Immature natural killer cell (primary cell): ENCODE measurements around the gene CD300H. TPM values are rescaled to one million over a fixed set of nuclear protein-coding genes. Genes with fewer than 3 reads are reported as not detected.

ENCODE experiments used
- DNase-seq, 3 donors: peaks; one replicate each; pipeline ENCODE4 v3.0.0; 2022; ENCODE audit warnings: mixed read lengths in 1 of 3
- H3K27ac Mint-ChIP-seq, 6 donors: one replicate each; pipeline ENCODE4 v1.8.0; 2020; ENCODE audit warnings: mixed read lengths in 6 of 6, mild to moderate bottlenecking in 5 of 6, inconsistent platforms in 4 of 6, moderate library complexity in 3 of 6
- H3K27me3 Mint-ChIP-seq, 3 donors: one replicate each; pipeline ENCODE4 v1.8.0; 2020 to 2021; ENCODE audit warnings: low read depth in 3 of 3, mild to moderate bottlenecking in 3 of 3, mixed read lengths in 3 of 3, moderate library complexity in 3 of 3, inconsistent platforms in 1 of 3
- H3K36me3 Mint-ChIP-seq, 3 donors: one replicate each; pipeline ENCODE4 v1.8.0; 2020; ENCODE audit warnings: mixed read lengths in 3 of 3, inconsistent platforms in 2 of 3, mild to moderate bottlenecking in 2 of 3
- H3K4me1 Mint-ChIP-seq, 2 donors: one replicate each; pipeline ENCODE4 v1.8.0; 2020; ENCODE audit warnings: inconsistent platforms in 2 of 2, mild to moderate bottlenecking in 2 of 2, mixed read lengths in 2 of 2, moderate library complexity in 1 of 2
- H3K4me3 Mint-ChIP-seq, 5 donors: one replicate each; pipeline ENCODE4 v1.8.0; 2020; ENCODE audit warnings: mild to moderate bottlenecking in 5 of 5, mixed read lengths in 5 of 5, inconsistent platforms in 3 of 5, moderate library complexity in 3 of 5
- H3K9me3 Mint-ChIP-seq, 6 donors: one replicate each; pipeline ENCODE4 v1.8.0; 2020; ENCODE audit warnings: mild to moderate bottlenecking in 6 of 6, mixed read lengths in 6 of 6, inconsistent platforms in 4 of 6, moderate library complexity in 3 of 6
- polyA plus RNA-seq, 3 donors: library from polyadenylated mRNA; unstranded; fragments of 300-500 nt; fragmentation: Illumina TruSeq; gene quantifications; one replicate each; pipeline ENCODE4 v1.2.3, GENCODE V29; 2021

CD300H gene
- polyA plus RNA-seq, 3 donors from 2014 or later: 3.2 to 6.4 TPM; not detected in 1

DNA sequence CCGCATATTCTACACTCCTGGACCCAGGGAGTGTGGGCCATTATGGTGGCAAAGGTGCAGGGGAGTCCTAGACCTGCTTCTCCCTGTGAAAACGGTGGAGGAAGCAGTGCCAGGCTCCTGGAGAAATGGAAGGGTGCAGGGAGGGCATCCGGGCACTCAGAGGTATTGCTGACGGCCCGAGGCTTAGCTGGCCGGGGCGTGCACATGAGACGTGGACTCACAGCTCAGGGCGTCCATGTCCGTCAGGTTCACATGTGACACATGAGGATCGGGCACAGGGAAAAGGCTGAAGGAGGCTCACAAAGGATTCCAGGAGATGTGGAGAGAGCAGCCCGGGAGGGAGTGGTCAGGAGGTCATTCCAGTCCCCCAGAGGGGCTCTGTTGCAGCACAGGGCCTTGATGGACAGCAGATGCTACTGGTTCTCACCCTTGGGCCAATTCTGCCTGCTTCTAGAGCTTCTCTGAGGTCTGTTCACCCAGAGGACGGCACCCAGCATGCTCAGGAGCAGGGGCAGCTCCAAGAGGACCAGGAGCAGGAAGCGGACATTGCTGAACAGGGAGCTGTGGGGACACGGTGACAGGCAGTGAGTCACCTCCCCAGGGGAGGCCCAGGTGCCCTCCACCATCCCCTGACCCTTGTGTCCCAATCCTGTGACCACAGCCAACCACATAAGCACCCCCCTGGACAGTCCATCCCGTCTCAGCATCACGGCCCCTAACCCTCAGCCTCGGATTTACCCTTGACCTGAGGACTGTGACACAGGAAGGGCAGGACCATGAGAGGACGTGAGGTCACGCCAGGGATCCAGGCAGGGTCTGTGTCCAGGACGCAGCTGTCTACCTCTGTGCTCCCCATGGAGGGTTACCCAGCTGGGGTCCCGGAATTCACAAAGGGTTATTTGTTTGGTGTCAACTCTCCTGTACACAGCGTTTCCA lies 25.9 kb downstream of the CD300H start:
- no peak for DNase-seq
- no peak overlapping the region for H3K27ac Mint-ChIP-seq
- no peak overlapping the region for H3K4me3 Mint-ChIP-seq
- peaks cover 0 to 2% (median 0%) of the 10 kb centered on the region in 6 donors for H3K9me3 Mint-ChIP-seq
- peaks cover 24 to 25% of the 10 kb centered on the region in 2 donors for H3K4me1 Mint-ChIP-seq
- H3K27me3 Mint-ChIP-seq: peaks cover 0 to 3% (median 0%) of the 10 kb centered on the region in 3 donors
- peaks cover 0 to 3% (median 0%) of the 10 kb centered on the region in 3 donors for H3K36me3 Mint-ChIP-seq

DNA sequence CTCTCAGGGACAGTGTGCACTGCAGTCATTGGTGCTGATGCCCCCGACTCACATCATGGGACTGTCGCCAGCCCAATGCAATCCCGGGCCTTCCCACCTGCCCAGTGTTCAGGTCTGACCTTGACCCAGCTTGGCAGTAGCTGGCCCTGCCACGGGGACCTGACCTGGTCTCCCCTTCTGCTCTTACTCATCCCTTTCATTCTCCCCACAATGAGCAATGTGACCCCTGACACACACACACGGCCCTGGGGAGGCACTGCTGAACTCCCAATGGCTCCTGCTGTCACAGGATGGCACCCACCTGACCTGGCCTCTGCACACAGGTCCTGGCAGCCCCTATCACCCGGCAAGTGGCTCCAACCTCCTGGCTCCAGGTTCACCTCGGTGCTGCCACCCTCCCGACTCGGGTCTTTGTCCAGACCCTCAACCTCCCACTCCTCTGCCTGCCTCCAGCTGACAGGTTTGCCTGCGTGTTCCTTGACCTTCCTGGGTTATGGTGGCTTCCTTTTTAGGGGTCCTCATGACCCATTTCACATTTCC lies 28.0 kb downstream of the CD300H start:
- Mint-ChIP-seq H3K9me3 (peaks cover 0 to 2% (median 0%) of the 10 kb centered on the region in 6 donors), H3K4me3 (peak overlapping the region in 1 of 5 donors; percentile 46), H3K4me1 (peaks cover 4 to 5% of the 10 kb centered on the region in 2 donors), H3K36me3 (peaks cover 0 to 3% (median 0%) of the 10 kb centered on the region in 3 donors), H3K27me3 (peaks cover 0 to 2% (median 2%) of the 10 kb centered on the region in 3 donors), H3K27ac (peak overlapping the region in 1 of 6 donors; percentile 56)
- DNase-seq: no peak

DNA sequence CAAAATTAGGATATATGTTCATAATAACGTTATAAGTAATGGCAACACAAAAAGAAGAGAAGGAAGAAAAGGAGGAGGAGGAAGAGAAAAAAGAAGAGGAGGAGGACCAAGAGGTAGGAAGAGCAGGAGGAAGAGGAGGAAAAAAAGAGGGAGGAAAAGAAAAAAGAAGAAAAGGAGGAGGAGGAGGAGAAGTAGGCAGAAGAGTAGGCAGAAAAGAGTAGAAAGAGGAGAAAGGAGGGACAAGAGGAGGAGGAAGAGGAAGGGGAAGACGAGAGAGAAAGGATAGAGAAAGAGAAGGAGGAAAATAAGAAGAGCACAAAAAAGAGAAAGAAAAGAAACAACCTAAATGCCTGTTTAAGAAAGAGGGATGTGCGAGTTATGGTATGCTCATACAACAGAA lies 30.4 kb downstream of the CD300H start:
- Mint-ChIP-seq H3K9me3 (peaks cover 0 to 2% (median 0%) of the 10 kb centered on the region in 6 donors), H3K36me3 (peaks cover 0 to 3% (median 0%) of the 10 kb centered on the region in 3 donors), H3K4me1 (peaks cover 15% of the 10 kb centered on the region in 2 donors), H3K4me3 (no peak overlapping the region), H3K27me3 (peaks cover 0 to 7% (median 2%) of the 10 kb centered on the region in 3 donors), H3K27ac (no peak overlapping the region)
- no peak for DNase-seq

DNA sequence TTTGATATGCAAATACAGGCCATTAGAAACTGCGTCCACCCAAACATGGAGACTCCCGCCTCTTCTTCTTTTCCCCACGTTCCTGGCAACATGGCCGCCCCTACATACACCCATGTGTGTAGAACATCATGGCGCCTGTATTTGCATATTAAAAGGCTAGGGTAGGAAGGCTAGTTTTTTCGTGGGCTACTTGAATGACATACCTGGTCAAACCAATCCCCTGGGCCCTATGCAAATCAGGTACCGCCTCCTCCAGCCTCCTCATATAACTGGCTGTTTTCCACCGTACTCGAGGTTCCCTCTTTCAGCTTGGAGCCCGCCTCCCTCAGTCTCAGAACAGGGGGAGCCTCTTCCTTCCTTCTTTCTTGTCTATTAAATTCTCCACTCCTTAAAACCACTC lies 35.2 kb downstream of the CD300H start:
- peak; percentile 55 to 69 (median 67) for DNase-seq
- Mint-ChIP-seq H3K9me3 (no peaks in the 10 kb centered on the region), H3K27ac (peak overlapping the region; percentile 54 to 88 (median 68)), H3K4me1 (peaks cover 32 to 33% of the 10 kb centered on the region in 2 donors), H3K4me3 (peak overlapping the region; percentile 78 to 93 (median 88)), H3K36me3 (no peaks in the 10 kb centered on the region), H3K27me3 (peaks cover 0 to 12% (median 2%) of the 10 kb centered on the region in 3 donors)

DNA sequence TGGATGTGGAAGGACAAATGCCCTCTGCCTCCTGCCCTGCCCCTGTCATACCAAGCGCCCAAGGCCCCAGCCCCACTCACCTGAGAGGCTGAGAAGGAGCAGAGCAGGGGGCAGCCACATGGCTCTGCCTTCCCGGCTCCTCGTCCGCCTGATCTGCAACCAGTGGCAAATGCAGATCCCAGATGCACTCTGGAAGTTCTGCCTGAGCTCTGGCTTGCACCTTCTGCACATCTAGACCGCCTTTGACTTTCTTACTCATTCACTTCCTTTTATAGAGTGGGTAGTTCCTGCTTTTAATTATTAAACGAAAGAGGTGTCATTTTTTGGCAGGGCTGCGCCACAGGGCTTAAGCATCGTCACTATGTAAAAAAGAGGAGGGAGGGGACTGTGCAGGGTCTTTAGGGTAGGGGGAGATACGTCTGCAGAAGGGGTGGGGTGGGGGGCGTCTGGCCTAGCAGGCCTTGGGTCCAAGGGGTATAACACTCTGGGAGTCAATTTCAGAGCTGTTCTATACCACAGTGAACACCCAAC lies 36.0 kb downstream of the CD300H start, which contains the start of gene CD300LB:
Gene CD300LB (minus strand): TSS at position 245 of the 531 bp plus-strand sequence. CDS start 125 bp downstream, at position 120.
- no peaks in the 10 kb centered on the region for H3K9me3 Mint-ChIP-seq
- H3K27me3 Mint-ChIP-seq: peaks cover 0 to 12% (median 2%) of the 10 kb centered on the region in 3 donors
- no peak for DNase-seq
- H3K36me3 Mint-ChIP-seq: no peaks in the 10 kb centered on the region
- H3K27ac Mint-ChIP-seq: peak within 1 kb of the TSS; percentile 54 to 88 (median 75)
- peak within 1 kb of the TSS; percentile 78 to 93 (median 88) for H3K4me3 Mint-ChIP-seq
- H3K4me1 Mint-ChIP-seq: peaks cover 32 to 33% of the 10 kb centered on the region in 2 donors

- H3K27me3 Mint-ChIP-seq: peaks cover 0 to 12% (median 2%) of the 10 kb centered on the region in 3 donors
- H3K9me3 Mint-ChIP-seq: no peaks in the 10 kb centered on the region
- peak overlapping the region in 4 of 5 donors; percentile 15 to 78 (median 33) for H3K4me3 Mint-ChIP-seq
Measured at GRCh38 chr17:74530831-74531150, 36.5 kb downstream of the CD300H start.

GRCh38 chr17:74529243-74529642 lies 38.1 kb downstream of the CD300H start:
- no peak overlapping the region for H3K27ac Mint-ChIP-seq
- no peak overlapping the region for H3K4me3 Mint-ChIP-seq
- peaks cover 0 to 12% (median 5%) of the 10 kb centered on the region in 3 donors for H3K27me3 Mint-ChIP-seq
- no peaks in the 10 kb centered on the region for H3K9me3 Mint-ChIP-seq
- H3K4me1 Mint-ChIP-seq: peaks cover 32 to 33% of the 10 kb centered on the region in 2 donors
- no peaks in the 10 kb centered on the region for H3K36me3 Mint-ChIP-seq
- DNase-seq: no peak

More at GRCh38 chr17:74530831-74531150, 36.5 kb downstream of the CD300H start:
- H3K27ac Mint-ChIP-seq: peak overlapping the region in 3 of 6 donors; percentile 34 to 58 (median 54)
- no peak for DNase-seq
- peaks cover 32 to 33% of the 10 kb centered on the region in 2 donors for H3K4me1 Mint-ChIP-seq
- H3K36me3 Mint-ChIP-seq: no peaks in the 10 kb centered on the region

DNA sequence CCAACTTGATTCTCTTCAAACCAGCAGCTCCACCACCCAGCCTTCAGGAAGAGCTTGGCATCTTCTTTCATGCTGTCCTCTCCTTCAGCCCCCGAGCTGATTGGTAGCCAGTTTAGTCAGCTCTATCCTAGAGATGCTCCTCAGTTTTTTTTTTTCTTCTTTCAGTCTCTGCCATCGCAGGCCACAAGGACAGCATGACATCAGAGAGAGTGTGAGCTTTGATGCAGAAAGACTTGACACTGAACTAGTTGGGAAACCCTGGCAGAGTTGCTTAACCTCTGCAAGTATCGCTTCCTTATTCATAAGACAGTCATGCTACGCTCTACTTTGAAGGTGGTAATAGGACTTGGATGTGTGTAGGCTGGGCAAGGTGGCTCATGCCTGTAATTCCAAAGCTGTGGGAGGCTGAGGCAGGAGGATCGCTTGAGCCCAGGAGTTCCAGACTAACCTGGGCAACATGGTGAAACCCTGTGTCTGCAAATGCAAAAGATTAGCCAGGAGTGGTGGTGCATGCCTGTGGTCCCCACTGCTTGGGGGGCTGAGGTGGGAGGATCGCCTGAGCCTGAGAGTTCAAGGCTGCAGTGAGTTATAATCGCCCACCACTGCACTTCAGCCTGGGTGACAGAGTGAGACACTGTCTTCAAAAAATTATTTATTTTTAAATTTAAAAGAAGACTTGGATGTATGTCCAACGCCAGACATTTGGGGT lies 38.7 kb downstream of the CD300H start:
- Mint-ChIP-seq H3K4me1 (peaks cover 32 to 33% of the 10 kb centered on the region in 2 donors), H3K36me3 (no peaks in the 10 kb centered on the region), H3K27ac (peak overlapping the region in 2 of 6 donors; percentile 6 to 53), H3K9me3 (no peaks in the 10 kb centered on the region), H3K4me3 (peak overlapping the region in 1 of 5 donors; percentile 15), H3K27me3 (peaks cover 0 to 12% (median 5%) of the 10 kb centered on the region in 3 donors)
- no peak for DNase-seq

DNA sequence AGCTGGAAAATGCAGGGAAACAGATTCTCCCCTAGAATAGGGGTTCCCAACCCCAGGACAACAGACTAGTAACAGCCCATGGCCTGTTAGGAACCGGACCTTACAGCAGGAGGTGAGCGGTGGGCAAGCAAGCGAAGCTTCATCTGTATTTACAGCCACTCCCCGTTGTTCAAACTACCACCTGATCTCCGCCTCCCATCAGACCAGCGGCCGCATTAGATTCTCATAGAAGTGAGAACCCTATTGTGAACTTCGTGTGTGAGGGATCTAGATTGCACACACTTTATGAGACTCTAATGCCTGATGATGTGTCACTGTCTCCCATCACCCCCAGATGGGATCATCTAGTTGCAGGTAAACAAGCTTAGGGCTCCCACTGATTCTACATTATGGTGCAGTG lies 39.6 kb downstream of the CD300H start:
- H3K9me3 Mint-ChIP-seq: no peaks in the 10 kb centered on the region
- H3K4me3 Mint-ChIP-seq: no peak overlapping the region
- H3K36me3 Mint-ChIP-seq: no peaks in the 10 kb centered on the region
- peaks cover 30 to 33% of the 10 kb centered on the region in 2 donors for H3K4me1 Mint-ChIP-seq
- H3K27ac Mint-ChIP-seq: peak overlapping the region in 1 of 6 donors; percentile 4
- DNase-seq: no peak
- H3K27me3 Mint-ChIP-seq: peaks cover 0 to 7% (median 5%) of the 10 kb centered on the region in 3 donors

GRCh38 chr17:74527081-74527480 lies 40.2 kb downstream of the CD300H start:
- Mint-ChIP-seq H3K27me3 (peaks cover 0 to 7% (median 5%) of the 10 kb centered on the region in 3 donors), H3K27ac (no peak overlapping the region), H3K4me1 (peaks cover 29 to 33% of the 10 kb centered on the region in 2 donors), H3K36me3 (no peaks in the 10 kb centered on the region), H3K4me3 (no peak overlapping the region), H3K9me3 (no peaks in the 10 kb centered on the region)
- DNase-seq: no peak

- Mint-ChIP-seq H3K4me1 (peaks cover 29 to 33% of the 10 kb centered on the region in 2 donors), H3K9me3 (no peaks in the 10 kb centered on the region), H3K4me3 (no peak overlapping the region), H3K27ac (no peak overlapping the region), H3K36me3 (no peaks in the 10 kb centered on the region), H3K27me3 (peaks cover 0 to 8% (median 5%) of the 10 kb centered on the region in 3 donors)
- no peak for DNase-seq
Measured at GRCh38 chr17:74526681-74527080, 40.6 kb downstream of the CD300H start.

DNA sequence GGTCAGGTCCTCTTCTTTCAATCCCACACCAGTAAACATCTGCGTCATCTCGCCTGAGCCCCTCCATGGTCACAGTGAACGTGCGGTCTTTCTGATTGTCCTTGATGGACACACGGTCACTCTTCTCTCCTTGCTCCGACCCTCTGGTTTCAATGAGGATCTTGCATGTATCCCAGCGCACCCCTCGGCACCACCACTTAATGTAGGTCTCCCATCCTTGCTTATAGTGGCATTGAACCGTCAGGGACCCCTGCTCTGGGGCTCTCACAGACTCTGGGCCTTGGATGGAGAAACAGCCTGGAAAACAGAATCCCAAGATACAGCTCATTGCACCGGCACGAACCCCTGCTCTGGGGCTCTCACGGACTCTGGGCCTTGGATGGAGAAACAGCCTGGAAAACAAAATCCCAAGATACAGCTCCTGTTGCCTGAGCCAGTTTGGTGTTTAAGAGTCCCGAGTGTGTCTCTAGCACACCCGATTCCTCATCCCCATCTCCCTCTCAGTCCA lies 41.5 kb downstream of the CD300H start:
- Mint-ChIP-seq H3K4me3 (no peak overlapping the region), H3K9me3 (no peaks in the 10 kb centered on the region), H3K4me1 (peaks cover 29 to 33% of the 10 kb centered on the region in 2 donors), H3K27ac (peak overlapping the region in 1 of 6 donors; percentile 29), H3K27me3 (peaks cover 0 to 14% (median 3%) of the 10 kb centered on the region in 3 donors), H3K36me3 (no peaks in the 10 kb centered on the region)
- DNase-seq: no peak

- Mint-ChIP-seq H3K4me1 (peaks cover 30 to 33% of the 10 kb centered on the region in 2 donors), H3K9me3 (no peaks in the 10 kb centered on the region), H3K36me3 (no peaks in the 10 kb centered on the region), H3K4me3 (no peak overlapping the region), H3K27me3 (peaks cover 0 to 13% (median 3%) of the 10 kb centered on the region in 3 donors), H3K27ac (peak overlapping the region in 1 of 6 donors; percentile 75)
- DNase-seq: no peak
Measured at GRCh38 chr17:74525465-74525725, 41.9 kb downstream of the CD300H start.
